ENCODE measurements around the gene SLC48A1. TPM values are rescaled to one million over a fixed set of nuclear protein-coding genes. Genes with fewer than 3 reads are reported as not detected.

Gene SLC48A1
- total and polyA plus RNA-seq, 4 donors: 6.1 to 15.4 (median 9.3) TPM

GRCh38 chr12:47725893-47726292 is 47.1 kb upstream of the SLC48A1 start:
- TF ChIP-seq FOXA1 (IDR thresholded peaks at IDR 0.05) (no peak), MAX (IDR thresholded peaks at IDR 0.05) (no peak), CTCF (IDR thresholded peaks at IDR 0.05; ENCODE audit: low read depth, low read length, missing input control) (no peak), HNF4A (conservative IDR thresholded peaks at IDR 0.05) (no peak), GABPA (IDR thresholded peaks at IDR 0.05 in 1 of 2, conservative IDR thresholded peaks at IDR 0.05 in 1 of 2) (no peak), NR2F2 (IDR thresholded peaks at IDR 0.05) (no peak), REST (IDR thresholded peaks at IDR 0.05) (no peak), TAF1 (conservative IDR thresholded peaks at IDR 0.05) (no peak), HNF4G (IDR thresholded peaks at IDR 0.05) (no peak), RXRA (IDR thresholded peaks at IDR 0.05) (no peak), EGR1 (IDR thresholded peaks at IDR 0.05; ENCODE audit: low read depth in 2 of 2) (no peak), RAD21 (IDR thresholded peaks at IDR 0.05) (no peak), ATF3 (IDR thresholded peaks at IDR 0.05) (no peak), SP1 (IDR thresholded peaks at IDR 0.05) (no peak), ZBTB33 (IDR thresholded peaks at IDR 0.05) (no peak)
- no peak for DNase-seq (ENCODE audit: low spot score)
- H3K9ac ChIP-seq (ENCODE audit: low read depth in 1 of 2, low read length in 2 of 2): no peak overlapping the region
- no peaks in the 10 kb centered on the region for H3K9me3 ChIP-seq (ENCODE audit: control insufficient read depth in 4 of 4, low read length in 3 of 4)
- H3K4me1 ChIP-seq (ENCODE audit: control insufficient read depth in 4 of 4, insufficient read depth in 4 of 4, low read length in 3 of 4): peaks cover 0 to 18% (median 8%) of the 10 kb centered on the region in 4 donors
- WGBS: 84% methylated on average over 5 of the region's 5 CpGs
- H3K4me3 ChIP-seq (ENCODE audit: low read depth in 1 of 3, low read length in 3 of 3): no peak overlapping the region
- no peak overlapping the region for H3K27ac ChIP-seq (ENCODE audit: low read depth in 1 of 2, low read length in 2 of 2)
- H3K27me3 ChIP-seq (ENCODE audit: control insufficient read depth in 4 of 4, insufficient read depth in 4 of 4, low read length in 3 of 4): no peaks in the 10 kb centered on the region
- peaks cover 0 to 2% (median 0%) of the 10 kb centered on the region in 4 donors for H3K36me3 ChIP-seq (ENCODE audit: control insufficient read depth in 4 of 4, insufficient read depth in 3 of 4, low read depth in 1 of 4, low read length in 3 of 4)

- no peaks in the 10 kb centered on the region for H3K27me3 ChIP-seq (ENCODE audit: control insufficient read depth in 4 of 4, insufficient read depth in 4 of 4, low read length in 3 of 4)
- WGBS: 63% methylated on average over 3 of the region's 3 CpGs
- no peak for TF ChIP-seq RXRA (IDR thresholded peaks at IDR 0.05)
- no peak for TF ChIP-seq FOXA2 (IDR thresholded peaks at IDR 0.05)
- TF ChIP-seq FOXA1 (IDR thresholded peaks at IDR 0.05): no peak
- no peak for TF ChIP-seq SP1 (IDR thresholded peaks at IDR 0.05)
- TF ChIP-seq RAD21 (IDR thresholded peaks at IDR 0.05): no peak
- no peak for TF ChIP-seq CTCF (IDR thresholded peaks at IDR 0.05; ENCODE audit: low read depth, low read length, missing input control)
- TF ChIP-seq HNF4G (IDR thresholded peaks at IDR 0.05): no peak
- no peak for TF ChIP-seq ZBTB33 (IDR thresholded peaks at IDR 0.05)
- TF ChIP-seq GABPA (IDR thresholded peaks at IDR 0.05 in 1 of 2, conservative IDR thresholded peaks at IDR 0.05 in 1 of 2): no peak
- no peak for TF ChIP-seq YY1 (IDR thresholded peaks at IDR 0.05)
- TF ChIP-seq ATF3 (IDR thresholded peaks at IDR 0.05): no peak
- TF ChIP-seq NR2F2 (IDR thresholded peaks at IDR 0.05): no peak
- TF ChIP-seq EGR1 (IDR thresholded peaks at IDR 0.05; ENCODE audit: low read depth in 2 of 2): no peak
These were observed 43.8 kb upstream of the SLC48A1 start for GRCh38 chr12:47729233-47729632.

More at GRCh38 chr12:47729233-47729632, 43.8 kb upstream of the SLC48A1 start:
- no peaks in the 10 kb centered on the region for H3K9me3 ChIP-seq (ENCODE audit: control insufficient read depth in 4 of 4, low read length in 3 of 4)
- no peak overlapping the region for H3K27ac ChIP-seq (ENCODE audit: low read depth in 1 of 2, low read length in 2 of 2)
- no peak overlapping the region for H3K9ac ChIP-seq (ENCODE audit: low read depth in 1 of 2, low read length in 2 of 2)
- H3K36me3 ChIP-seq (ENCODE audit: control insufficient read depth in 4 of 4, insufficient read depth in 3 of 4, low read depth in 1 of 4, low read length in 3 of 4): no peaks in the 10 kb centered on the region
- peaks cover 0 to 18% (median 8%) of the 10 kb centered on the region in 4 donors for H3K4me1 ChIP-seq (ENCODE audit: control insufficient read depth in 4 of 4, insufficient read depth in 4 of 4, low read length in 3 of 4)
- no peak overlapping the region for H3K4me3 ChIP-seq (ENCODE audit: low read depth in 1 of 3, low read length in 3 of 3)
- DNase-seq (ENCODE audit: low spot score): no peak

Data from liver (tissue), 9 donors.